Measurements from ENCODE around the gene MAN1C1.
A peak's percentile ranks its signal among the peaks of the same experiment; 100 is the strongest.

The MAN1C1 gene

DNA sequence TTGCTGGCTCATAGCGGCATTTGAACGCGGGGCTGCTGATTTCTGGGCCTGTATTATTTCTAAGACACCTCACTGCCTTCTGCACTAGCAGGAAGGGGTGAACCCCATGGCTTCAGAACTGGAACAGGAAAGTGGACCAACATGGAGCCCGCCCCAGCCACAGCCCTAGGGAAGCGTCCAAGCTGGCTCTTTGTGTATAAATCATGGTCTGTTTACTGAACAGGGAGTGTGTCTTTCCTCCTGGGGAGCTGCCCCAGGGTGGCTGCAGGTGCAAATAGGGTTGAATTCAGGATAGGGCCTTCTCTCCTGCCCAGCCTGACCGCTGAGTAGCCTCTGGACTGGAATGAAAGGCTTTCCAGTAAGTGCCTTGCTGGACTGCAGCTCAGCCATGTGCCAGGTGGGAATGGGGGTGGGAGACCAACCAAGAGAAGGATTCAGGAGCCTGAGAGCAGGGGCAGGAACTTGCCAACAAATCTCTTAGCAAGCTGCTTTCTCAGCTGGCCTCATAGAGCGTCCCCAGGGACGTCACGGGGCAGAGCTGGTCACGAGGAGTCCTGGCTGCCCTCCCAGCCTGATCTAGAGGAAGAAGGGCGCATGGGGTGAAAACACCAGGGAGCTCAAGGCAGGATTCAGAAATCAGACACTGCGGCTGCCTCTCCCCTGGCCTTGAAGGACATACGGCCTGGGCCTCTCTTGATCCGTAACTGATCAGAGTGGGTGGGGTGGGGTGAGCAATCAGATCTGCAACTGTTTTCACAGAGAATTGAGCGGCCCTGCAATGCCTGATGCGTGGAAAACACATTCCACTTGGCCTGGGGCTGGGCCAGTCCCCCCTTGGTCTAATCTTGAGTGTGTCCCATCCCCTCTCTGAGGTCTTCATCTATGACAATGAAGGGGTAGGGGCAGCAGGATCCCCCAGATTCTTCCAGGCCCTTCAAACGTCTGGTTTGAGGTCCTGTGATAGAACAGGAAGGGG lies 126.9 kb downstream of the MAN1C1 start:
- no peak for ATAC-seq

DNA sequence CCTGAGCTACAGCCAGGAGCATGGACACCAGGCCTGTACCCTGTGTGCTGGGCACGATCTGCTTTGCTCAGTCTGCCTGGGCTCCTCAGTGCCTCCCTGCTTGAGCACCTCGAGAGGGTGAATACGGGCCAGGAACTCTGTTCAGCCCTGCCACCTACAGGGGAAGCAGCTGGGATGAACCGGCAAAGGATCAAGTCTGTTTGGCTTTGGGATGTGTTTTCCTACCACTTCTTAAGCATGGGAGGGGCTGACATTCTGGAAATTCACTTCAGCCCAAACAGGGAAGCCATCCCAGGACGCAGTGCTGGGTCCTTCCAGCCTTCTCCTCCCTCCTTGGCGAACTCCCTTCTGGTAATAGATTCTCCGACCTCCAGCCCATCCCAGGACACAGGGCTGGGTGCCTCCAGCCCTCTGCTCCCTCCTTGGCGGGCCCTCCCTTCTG lies 127.6 kb downstream of the MAN1C1 start:
- ATAC-seq, result no peak

DNA sequence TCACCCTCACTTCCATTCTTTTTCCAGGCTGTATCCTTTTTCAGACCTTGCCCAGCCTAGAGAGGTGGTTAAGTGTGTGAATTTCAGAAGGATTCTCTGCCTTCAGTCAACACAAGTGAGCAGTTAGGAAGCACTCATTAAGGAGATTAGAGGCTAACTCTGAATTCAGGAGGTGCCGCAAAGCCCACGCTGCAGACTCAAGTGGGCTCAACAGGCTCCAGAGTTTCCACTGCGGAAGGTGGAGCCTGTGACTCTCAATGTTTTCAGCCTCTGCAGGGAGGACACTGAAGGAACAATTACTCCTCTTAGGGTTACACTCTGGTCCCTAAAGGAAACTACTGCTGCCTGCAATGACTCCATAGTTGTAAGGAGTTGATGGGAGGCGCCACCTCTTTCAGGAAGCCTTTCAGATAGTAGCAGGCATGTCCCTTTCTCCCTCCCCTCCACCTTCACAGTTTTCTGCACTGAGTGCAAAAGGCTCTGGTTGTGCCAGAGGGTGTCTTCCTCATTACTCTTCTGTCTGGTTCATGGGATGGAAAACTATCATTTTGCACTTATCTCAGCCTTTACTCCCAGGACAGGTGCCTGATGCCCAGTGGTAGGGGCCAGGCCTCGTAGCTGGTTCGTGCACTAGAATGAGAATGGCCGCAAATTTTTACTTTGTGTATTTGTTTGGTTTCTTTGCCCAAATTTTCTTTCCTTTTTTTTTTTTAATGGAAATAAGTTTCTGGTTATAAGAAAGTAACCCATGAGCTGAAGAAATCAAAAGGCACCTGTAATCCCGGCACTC lies 128.2 kb downstream of the MAN1C1 start:
- ATAC-seq, result no peak

DNA sequence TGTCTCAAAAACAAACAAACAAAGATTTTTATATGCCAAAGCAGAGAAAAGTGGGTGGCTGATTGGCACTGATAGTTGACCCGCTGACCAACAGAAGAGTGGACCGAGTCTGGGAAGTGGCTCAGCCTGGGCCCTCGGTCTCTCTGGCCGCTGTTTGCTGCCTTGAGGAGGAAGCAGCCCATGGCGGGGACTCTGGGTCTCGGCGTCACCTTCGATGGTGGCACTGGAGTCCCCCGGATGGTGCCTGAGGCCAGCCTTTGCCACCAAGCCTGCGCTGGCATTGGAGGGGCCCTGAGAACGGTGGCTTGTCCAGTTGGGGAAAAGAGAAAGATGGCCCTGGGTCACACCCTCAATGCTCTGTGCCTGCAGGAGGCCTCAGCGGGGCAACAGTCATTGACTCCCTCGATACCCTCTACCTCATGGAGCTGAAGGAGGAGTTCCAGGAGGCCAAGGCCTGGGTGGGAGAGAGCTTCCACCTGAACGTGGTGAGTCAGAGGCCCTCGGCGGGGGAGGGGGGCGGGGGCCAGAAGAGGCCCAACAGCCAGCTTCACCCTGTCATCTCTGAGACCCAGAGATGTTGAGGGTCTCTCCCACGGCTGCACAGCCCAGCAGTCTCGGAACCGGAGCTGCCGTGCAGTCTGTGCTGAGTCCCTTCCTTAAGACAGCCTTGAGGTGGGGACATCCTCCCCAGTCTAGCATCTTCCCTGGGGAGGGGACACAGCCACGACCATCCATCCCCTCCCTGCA lies 129.9 kb downstream of the MAN1C1 start:
- ATAC-seq, result no peak

DNA sequence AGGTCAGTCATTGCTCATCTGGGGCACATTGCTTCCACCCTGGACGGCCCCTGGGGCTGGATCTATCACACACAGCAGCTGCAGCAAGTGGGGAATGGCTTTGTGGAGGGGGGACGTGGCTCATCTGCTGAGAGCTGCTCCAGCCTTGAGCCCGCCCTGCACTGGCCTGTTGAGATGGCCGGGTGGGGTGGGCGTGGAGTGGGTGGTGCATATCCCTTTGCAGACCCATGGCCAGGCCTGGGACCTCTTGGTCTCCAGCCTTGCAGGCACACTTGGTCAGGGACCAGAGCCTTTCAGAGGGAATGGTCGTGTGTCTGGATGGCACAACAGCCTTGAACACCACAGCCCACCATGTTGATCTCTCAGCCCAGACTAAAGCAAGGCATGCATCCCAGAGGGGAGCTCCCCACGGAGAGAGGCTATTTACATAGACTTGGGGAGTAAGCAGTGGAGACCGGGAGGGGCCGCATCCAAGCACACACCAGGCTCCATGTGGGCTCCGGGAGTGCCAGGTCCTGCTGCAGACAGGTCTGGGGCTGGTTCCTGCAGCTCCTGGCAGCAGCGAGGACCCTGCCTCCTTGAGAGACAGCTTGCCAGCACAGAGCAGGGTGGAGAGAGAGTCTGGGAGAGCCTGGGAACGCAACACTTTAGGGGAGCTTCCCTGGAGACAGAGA lies 130.6 kb downstream of the MAN1C1 start:
- no peak for ATAC-seq

DNA sequence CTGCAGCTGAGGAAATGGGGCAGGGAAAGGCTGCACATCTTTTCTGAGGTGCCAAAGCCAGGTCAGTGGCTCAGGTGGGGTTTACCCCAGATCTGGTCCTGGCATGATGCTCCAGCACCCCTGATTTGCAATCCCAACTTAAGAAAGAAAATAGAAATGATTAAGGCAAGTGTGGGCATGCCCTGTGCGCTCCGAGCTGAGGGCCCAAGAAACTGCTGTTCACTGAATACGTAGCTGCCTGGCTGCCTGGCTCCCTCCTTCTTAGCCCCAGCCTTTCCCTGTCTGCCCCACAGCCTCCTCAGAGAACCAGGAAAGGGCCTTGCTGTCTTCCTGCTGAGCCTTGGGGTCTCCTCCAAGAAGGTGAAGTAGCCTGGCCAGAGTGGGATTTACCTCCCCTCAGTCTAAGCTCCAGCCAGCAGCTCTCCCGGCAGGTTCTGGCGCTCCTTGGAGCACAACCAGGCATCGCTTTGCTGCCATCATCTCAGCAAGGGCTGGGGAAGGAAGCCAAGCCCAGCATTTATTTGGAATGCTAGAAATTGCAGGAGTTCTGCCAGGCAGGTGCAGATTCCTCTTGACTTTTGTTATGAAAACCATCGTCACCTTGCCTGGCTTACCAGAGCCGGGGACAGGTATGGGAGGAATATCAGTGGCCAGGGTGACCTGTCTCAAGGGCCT lies 132.1 kb downstream of the MAN1C1 start:
- no peak for ATAC-seq

DNA sequence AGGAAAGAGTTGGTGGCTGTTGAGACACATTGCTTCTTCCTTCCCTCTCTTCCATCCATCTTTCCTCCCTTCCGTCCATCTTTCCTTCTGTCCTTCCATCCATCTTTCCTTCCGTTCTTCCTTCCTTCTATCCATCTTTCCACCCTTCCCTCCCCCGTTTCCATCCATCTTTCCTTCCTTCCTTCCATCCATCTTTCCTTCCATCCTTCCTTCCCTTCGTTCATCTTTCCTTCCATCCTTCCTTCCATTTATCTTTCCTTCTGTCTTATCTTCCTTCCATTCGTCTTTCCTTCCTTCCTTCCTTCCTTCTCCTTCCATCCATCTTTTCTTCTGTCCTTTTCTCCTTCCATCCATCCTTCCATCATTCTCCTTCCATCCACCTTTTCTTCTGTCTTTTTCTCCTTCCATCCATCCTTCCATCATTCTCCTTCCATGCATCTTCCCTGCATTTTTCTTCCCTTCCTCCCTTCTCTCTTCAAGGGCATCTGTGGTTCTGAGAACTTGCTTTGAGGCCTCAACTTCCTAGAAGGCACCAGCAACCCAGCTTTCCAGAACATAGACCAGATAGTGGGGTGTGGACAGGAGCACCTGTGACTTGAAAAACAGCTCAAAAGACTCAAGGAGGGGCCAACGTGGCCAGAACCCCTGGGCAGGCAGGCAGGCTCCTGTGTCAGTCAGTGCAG lies 134.5 kb downstream of the MAN1C1 start:
- no peak for ATAC-seq

DNA sequence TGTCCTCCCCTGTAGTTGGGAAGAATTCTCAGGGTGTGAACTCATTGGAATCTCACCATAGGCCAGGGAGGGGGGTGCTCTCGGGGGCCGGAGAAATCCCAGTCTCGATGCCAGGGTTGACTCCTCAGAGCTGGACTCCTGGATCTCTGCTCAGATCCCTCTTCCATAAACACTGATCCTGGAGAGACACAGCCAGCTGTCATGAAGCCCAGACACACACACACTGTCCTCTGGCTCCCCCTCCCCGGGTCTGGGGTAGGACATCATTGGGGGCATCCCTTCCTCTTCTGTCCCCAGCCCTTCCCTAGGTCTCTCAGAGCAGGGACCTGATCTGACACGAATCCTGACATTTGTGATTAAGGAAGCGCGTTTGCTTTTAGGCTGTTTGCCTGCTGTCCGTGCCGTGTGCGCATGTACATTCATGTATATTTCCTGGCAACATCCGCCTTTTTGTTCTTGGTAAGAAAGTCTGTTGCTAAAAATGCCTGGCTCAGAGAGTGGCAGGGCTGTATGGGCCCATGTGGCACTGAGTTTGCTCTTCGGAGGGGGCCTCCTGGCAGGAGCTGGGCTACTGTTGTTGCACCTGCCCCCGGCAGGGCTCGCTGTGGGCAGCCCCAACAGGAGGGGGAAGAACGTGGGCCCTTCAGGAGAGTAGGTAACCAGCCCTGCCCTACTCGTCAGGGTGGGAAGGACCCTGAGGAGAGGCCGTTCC lies 138.0 kb downstream of the MAN1C1 start:
- peak in 1 of 2 donors; percentile 27 for ATAC-seq

DNA sequence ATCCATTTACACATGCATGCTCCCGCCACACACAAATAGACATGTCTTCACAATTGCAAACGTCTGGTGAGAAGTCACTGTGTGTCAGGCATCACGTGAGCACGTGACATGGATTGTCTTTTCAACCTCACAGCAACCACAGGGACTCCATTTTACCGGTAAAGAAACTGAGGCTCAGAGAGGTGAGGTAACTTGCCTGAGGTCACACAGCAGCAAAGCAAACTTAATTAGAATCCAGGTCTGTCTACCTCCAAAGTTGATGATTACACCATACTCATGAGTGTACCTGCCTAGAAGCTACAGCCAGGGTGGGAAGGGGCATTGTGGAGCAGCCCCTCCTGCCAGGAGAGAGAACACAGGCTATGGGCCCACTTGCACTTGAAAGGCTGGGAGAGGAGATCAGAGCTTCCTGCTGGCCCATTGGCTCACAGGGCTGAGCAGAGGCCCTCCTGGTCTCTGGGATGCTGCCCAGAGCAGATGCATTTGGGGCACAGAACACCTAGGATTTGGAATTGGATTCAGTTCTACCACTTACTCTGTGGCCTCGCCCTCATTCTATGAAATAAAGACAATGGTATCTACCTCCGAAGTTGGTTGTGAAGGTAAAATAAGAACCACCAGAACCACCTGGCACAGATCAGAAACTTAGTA lies 139.0 kb downstream of the MAN1C1 start:
- no peak for ATAC-seq

DNA sequence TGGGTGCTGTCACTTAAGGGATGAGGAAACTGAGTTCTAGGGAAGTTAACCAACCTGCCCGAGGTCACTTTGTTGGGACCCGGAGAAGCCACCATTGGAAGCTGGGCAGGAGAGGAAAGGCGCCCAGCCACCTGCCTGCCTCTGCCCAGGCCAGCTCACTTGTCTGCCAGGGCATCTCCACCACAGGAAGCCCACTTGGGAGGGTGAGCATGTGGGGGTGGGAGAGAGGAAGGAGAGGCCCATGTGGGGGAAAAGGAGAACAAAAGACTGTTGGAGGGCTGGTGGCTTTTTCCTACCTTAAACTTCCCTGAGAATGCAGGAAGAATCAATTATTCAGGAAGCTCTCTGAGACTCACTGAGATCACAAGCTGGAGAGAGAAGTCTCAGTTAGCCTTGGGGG lies 139.6 kb downstream of the MAN1C1 start:
- no peak for ATAC-seq

DNA sequence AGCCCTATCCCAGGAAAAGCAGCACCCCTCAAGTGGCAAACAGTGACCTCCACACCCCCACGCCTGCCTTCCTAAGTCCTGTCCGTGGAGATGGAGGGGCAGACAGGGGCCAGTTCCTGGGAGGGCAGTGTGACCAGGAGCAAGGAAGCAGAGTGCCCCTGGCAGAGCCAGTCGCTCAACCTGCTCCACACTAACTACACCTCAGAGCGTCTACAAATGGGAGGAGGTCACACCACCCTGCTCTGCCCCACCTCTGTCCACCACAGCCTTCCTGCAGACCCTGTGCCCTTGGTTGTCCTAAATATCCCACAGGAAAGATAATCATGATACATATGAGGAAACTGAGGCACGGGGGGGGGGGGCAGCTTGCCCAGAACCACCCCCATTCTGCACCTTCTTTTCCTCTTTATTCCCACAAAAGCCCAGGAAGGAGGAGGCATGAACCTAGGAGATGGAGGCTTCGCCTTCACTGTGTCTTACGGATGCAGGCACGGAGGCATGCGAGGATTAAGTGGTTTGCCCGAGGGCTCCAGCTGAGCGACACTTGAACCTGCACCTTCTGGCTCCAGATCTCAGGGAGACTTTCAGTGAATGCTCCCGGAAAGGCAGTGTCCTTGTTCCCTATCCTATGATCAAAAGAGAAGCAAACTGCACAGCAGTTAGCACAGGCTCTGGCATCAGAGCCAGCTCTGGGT lies 140.7 kb downstream of the MAN1C1 start:
- no peak for ATAC-seq

DNA sequence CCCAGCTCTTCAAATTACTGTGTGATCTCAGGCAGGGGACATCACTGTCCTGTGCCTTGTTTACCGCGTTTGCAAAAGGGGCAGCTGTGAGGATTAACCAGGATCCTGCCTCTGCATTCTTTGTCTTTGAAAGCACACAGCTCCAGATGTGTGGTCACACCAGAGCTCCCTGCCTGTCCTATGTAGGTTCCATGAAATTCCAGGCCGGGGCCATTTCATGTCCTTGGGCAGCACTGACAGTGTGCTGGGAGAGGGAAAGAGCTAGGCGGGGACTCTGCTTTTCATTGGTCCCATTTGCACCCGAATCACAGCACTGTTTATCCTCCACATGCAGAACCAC lies 141.2 kb downstream of the MAN1C1 start:
- no peak for ATAC-seq

DNA sequence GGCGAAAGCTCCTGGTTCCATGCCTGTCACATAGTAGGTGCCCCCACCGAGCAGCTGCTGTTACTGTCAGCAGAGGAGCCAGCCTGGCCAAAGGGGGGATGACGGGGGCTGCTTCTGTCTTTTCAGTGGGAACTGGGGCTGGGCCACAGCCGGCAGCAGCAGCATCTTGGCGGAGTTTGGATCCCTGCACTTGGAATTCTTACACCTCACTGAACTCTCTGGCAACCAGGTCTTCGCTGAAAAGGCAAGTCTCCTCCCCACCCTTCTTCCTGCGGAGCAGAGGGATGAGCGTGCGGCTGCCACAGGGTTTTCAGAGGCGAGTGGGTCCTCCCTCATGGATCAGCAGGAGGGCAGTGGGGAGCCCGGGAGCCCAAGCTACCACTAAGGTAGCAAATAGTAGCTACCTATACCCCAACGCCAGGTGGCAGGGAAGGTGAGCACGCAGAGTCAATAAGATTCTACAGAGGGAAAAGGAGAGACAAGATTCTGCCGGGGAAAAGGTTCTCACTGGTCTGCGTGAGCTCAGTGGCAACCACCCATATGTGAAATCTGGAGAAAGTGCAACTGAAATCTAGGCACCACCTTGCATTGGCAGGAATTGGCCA lies 142.0 kb downstream of the MAN1C1 start:
- no peak for ATAC-seq

DNA sequence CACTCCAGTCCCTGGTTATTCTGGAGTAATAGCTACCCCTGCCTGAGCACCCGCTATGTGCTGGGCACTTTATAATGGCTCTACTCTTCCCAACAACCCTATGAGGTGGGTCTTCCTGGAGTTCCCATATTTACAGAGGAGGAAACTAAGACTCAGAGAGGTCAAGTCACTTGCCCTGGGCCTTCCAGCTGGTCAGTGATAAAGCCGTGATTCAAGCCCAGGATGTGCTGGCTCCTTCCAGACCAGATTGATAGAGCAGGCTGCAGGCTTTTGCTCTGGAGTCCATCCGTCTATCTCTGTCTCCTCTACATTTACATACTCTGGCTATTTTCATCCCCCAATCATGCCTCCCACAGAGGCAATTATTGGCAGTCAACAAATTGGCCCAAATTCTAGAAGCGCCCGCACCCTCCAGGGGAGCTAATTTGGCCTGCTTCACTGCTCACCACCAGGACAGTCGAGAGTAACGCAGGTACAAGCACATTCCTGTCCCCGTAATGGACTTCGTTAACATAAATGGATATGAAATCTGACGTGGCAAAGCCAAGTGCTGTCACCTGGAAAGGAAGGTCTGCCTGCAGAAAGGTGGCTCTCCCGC lies 143.6 kb downstream of the MAN1C1 start:
- ATAC-seq, result no peak

DNA sequence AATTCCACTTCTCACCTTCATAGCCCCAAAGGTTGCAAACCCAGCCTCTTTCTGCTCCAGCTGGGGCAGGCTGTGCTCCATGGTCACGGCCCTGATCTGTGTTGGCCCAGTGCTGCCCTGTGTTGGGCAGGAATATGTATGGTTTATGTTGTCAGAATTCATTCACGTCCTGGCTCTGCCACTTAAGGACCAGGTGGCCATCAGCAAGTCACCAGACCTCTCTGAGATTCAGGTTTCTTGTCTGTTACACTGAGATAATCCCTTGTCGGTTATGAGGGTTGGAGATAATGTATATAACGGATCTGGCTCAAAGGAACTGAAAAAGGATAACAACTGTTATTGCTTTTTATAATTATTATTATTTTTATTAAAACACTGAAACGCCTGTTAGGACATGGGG lies 144.3 kb downstream of the MAN1C1 start:
- no peak for ATAC-seq

DNA sequence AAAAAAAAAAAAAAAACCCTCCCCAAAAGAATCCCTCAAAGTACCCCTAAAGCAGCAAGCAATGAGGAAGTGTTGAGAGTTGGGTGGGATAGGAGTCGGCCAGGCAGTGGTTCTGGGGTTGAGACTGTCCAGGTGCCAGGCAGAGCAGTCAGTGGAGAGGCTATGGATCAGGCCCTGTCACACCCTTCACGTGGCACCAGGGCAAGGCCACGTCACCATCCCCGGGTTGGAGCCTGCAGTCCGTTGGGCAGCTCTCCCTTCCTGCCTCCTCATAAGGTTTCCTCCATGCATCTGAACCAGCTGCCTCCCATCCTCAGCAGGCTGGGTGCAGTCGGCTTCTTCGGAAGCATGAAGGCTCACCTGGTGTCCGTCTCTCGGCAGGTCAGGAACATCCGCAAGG lies 146.9 kb downstream of the MAN1C1 start:
- ATAC-seq, result no peak

DNA sequence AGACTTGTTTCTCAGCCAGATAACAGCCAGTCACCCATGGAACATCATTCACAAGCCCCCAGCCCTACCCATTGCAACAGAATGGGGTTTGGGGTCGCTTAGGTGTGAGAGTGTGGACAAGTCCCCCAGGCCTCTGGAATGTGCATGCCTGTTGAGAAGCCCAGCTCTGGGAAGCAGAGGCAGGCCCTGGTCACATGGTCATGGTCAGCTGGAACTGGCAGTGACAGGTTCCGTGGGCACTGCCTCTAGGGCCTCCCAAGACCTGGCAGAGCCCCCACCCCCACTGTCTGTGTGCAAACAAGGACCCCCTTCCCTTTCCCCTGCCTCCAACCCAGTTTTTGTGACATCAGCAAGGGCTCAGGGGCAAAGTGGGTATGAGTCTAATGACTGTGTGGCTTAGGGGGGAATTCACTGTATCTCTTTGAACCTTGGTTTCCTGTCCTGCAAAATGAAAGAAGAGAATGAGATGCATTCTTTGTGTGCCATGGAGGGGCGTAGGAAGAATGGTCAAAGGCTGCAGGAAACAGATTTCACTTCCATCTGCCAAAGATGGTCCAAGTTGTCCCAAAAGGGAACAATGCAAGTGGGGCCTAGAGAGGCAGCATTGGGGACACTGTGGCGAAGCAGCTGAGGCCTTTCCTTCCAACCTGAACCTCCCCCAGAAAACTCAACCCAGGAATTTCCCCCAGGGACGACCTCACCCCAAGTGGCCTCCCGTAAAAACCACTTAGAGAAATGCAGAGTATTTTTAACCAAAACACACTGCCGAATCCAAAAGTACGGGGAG lies 148.7 kb downstream of the MAN1C1 start:
- no peak for ATAC-seq
